IMR-90 (cell line): ENCODE data around the gene ADARB2. TPM values are rescaled to one million over a fixed set of nuclear protein-coding genes. Genes with fewer than 3 reads are reported as not detected.

Source experiments
- ATAC-seq: fragments of 200-7000 bp; cut with Tn5 transposase; 2 replicates; pipeline ENCODE4 v1.9.1; 2020; ENCODE audit warnings: low read depth, mild to moderate bottlenecking, moderate library complexity
- BruUV-seq: library from RNA; stranded (reverse); fragments of 400-500 nt; replicated peaks from 2 replicates; lab custom pipeline; 2021; lab: Mats Ljungman, UMichigan
- CTCF ChIA-PET: fragments of 300-600 bp; formaldehyde crosslinking; extraction: SDS; loops from one replicate; lab custom pipeline; 2021; ENCODE audit warnings: antibody characterized with exemption; lab: Yijun Ruan, JAX
- POLR2A ChIA-PET: fragments of 300-600 bp; sonication (Branson Sonifier 250); formaldehyde crosslinking; loops from one replicate; lab custom pipeline; 2022; ENCODE audit warnings: antibody characterized with exemption; ENCODE audit not compliant: unreplicated experiment; lab: Charles Lee
- DNase-seq: peaks from one replicate; pipeline ENCODE4 v3.0.0; 2013
- H2AFZ ChIP-seq: replicated peaks from 2 replicates; pipeline ENCODE3; 2013; ENCODE audit warnings: low read length, mild to moderate bottlenecking; ENCODE audit not compliant: poor library complexity
- H2AK5ac ChIP-seq: 2 replicates; pipeline ENCODE4 v1.6.1; 2013; ENCODE audit warnings: low read depth, low read length, inconsistent platforms
- H2AK9ac ChIP-seq: replicated peaks from 2 replicates; pipeline ENCODE3; 2013; ENCODE audit warnings: mild to moderate bottlenecking, low read depth, low read length, moderate library complexity; ENCODE audit not compliant: poor library complexity
- H2BK120ac ChIP-seq: 2 replicates; pipeline ENCODE4 v1.6.1; 2013; ENCODE audit warnings: low read depth, low read length, inconsistent platforms
- H2BK15ac ChIP-seq: 3 replicates; pipeline ENCODE4 v1.6.1; 2013; ENCODE audit warnings: low read depth, low read length, inconsistent platforms
- H2BK20ac ChIP-seq: 2 replicates; pipeline ENCODE4 v1.6.1; 2013; ENCODE audit warnings: low read depth, mild to moderate bottlenecking, inconsistent platforms, low read length, moderate library complexity
- H2BK5ac ChIP-seq: 2 replicates; pipeline ENCODE4 v1.6.1; 2013; ENCODE audit warnings: mild to moderate bottlenecking, low read depth, low read length, inconsistent platforms; ENCODE audit not compliant: poor library complexity, severe bottlenecking
- H3K14ac ChIP-seq: replicated peaks from 2 replicates; pipeline ENCODE4 v1.6.1; 2013; ENCODE audit warnings: low read depth, low read length, inconsistent platforms
- H3K18ac ChIP-seq: 2 replicates; pipeline ENCODE4 v1.6.1; 2013; ENCODE audit warnings: low read depth, low read length, control low read depth
- H3K23ac ChIP-seq: 2 replicates; pipeline ENCODE4 v1.6.1; 2013; ENCODE audit warnings: low read depth, low read length, inconsistent platforms
- H3K27ac ChIP-seq: 2 replicates; pipeline ENCODE4 v1.5.1; 2013; ENCODE audit warnings: mild to moderate bottlenecking, control low read depth, low read length; ENCODE audit not compliant: insufficient read depth
- H3K27me3 ChIP-seq: 2 replicates; pipeline ENCODE4 v1.6.1; 2013; ENCODE audit warnings: low read length; ENCODE audit not compliant: control insufficient read depth, insufficient read depth
- H3K36me3 ChIP-seq: 2 replicates; pipeline ENCODE4 v1.6.1; 2013; ENCODE audit warnings: low read length, mixed read lengths; ENCODE audit not compliant: control insufficient read depth, insufficient read depth
- H3K4ac ChIP-seq: 2 replicates; pipeline ENCODE4 v1.6.1; 2013; ENCODE audit warnings: low read depth, low read length, inconsistent platforms
- H3K4me1 ChIP-seq: 2 replicates; pipeline ENCODE4 v1.6.1; 2013; ENCODE audit warnings: low read length, mixed read lengths; ENCODE audit not compliant: control insufficient read depth, insufficient read depth
- H3K4me2 ChIP-seq: 2 replicates; pipeline ENCODE4 v1.6.1; 2013; ENCODE audit warnings: low read depth, mild to moderate bottlenecking, control low read depth, low read length, moderate library complexity
- H3K4me3 ChIP-seq: 2 replicates; pipeline ENCODE4 v1.5.1; 2013; ENCODE audit warnings: low read depth, mild to moderate bottlenecking, control low read depth, low read length, moderate library complexity; ENCODE audit not compliant: insufficient read depth
- H3K56ac ChIP-seq: 2 replicates; pipeline ENCODE4 v1.6.1; 2013; ENCODE audit warnings: low read length, inconsistent platforms; ENCODE audit not compliant: insufficient read depth; ENCODE audit errors: extremely low read depth
- H3K79me1 ChIP-seq, 2 experiments: 2 replicates each; pipeline ENCODE4 v1.6.1; 2013; ENCODE audit warnings: low read length in 2 of 2, inconsistent platforms in 1 of 2, low read depth in 1 of 2
- H3K9ac ChIP-seq: 2 replicates; pipeline ENCODE4 v1.6.1; 2013; ENCODE audit warnings: low read depth, low read length, control low read depth
- H3K9me1 ChIP-seq: 2 replicates; pipeline ENCODE4 v1.6.1; 2013; ENCODE audit warnings: low read length, inconsistent platforms; ENCODE audit not compliant: insufficient read depth
- H3K9me3 ChIP-seq: 2 replicates; pipeline ENCODE4 v1.6.1; 2013; ENCODE audit warnings: low read length; ENCODE audit not compliant: control insufficient read depth, insufficient read depth
- H4K20me1 ChIP-seq: 2 replicates; pipeline ENCODE4 v1.6.1; 2013; ENCODE audit warnings: low read length, inconsistent platforms; ENCODE audit not compliant: insufficient read depth
- H4K5ac ChIP-seq: 2 replicates; pipeline ENCODE4 v1.6.1; 2013; ENCODE audit warnings: mild to moderate bottlenecking, low read depth, low read length, control low read depth
- H4K8ac ChIP-seq, 2 experiments: 2 replicates each; pipeline ENCODE4 v1.6.1; 2013; ENCODE audit warnings: low read depth in 2 of 2, low read length in 2 of 2, control low read depth in 1 of 2, inconsistent platforms in 1 of 2
- H4K91ac ChIP-seq: 2 replicates; pipeline ENCODE4 v1.6.1; 2013; ENCODE audit warnings: low read depth, low read length, inconsistent platforms; ENCODE audit not compliant: insufficient read depth
- POLR2A ChIP-seq: IDR thresholded peaks from 2 replicates; pipeline ENCODE4 v1.6.1; 2012; ENCODE audit warnings: mild to moderate bottlenecking, low read depth, low read length
- SMC3 ChIP-seq: fragments of 150-350 bp; IDR thresholded peaks from 2 replicates; pipeline ENCODE4 v1.6.1; 2016; ENCODE audit warnings: low read depth, mild to moderate bottlenecking, antibody characterized with exemption, low read length, moderate library complexity
- WGBS, 2 experiments: methylation state at CpG; one replicate each; pipeline versions ENCODE4 v1.1.5 to v1.1.7; 2013; ENCODE audit warnings: missing lambda C conversion rate in 2 of 2; ENCODE audit not compliant: insufficient read length in 1 of 2; ENCODE audit errors: extremely low coverage in 2 of 2; 5-methylcytosine and 5-hydroxymethylcytosine counted together
- dilution Hi-C: fragments of 300-500 bp; cut with HindIII; formaldehyde crosslinking; loops from one replicate; pipeline ENCODE4 v1.14.3; 2018; ENCODE audit warnings: low sequenced_read_pairs; ENCODE audit not compliant: unreplicated experiment
- in situ Hi-C: fragments of 300-500 bp; cut with MboI; formaldehyde crosslinking; loops from 3 replicates; pipeline ENCODE4 v1.14.3; 2019; ENCODE audit warnings: low sequenced_read_pairs, inconsistent platforms, mixed read lengths
- intact Hi-C: fragments of 100-400 bp; cut with micrococcal nuclease; formaldehyde crosslinking; loops from 2 replicates; pipeline ENCODE4 v1.10.0; 2022
- polyA plus RNA-seq, 3 experiments: library from polyadenylated mRNA; depleted of rRNA; stranded (reverse); fragments of >200 nt; gene quantifications; 2 replicates each; pipeline ENCODE4 v1.2.3, GENCODE V29; 2012; ENCODE audit warnings: low replicate concordance in 1 of 3
- total RNA-seq: library from RNA; depleted of rRNA; stranded (reverse); fragments of >200 nt; gene quantifications from 2 replicates; pipeline ENCODE4 v1.2.3, GENCODE V29; 2012
- TF ChIP-seq, protein P1 (sequence below): fragments of 150-350 bp; IDR thresholded peaks from 2 replicates; pipeline ENCODE4 v1.6.1; 2016; ENCODE audit warnings: low read depth, mild to moderate bottlenecking, low read length, moderate library complexity, borderline replicate concordance
- TF ChIP-seq, protein P2 (sequence below): fragments of 150-350 bp; IDR thresholded peaks from 2 replicates; pipeline ENCODE4 v1.6.1; 2017; ENCODE audit warnings: mild to moderate bottlenecking, antibody characterized with exemption, low read length, low read depth

The ADARB2 gene
- total and polyA plus RNA-seq, 2 of the 4 experiments (the other 2 are of a cell fraction), result not detected

- Histone ChIP-seq H2AK9ac (no peak overlapping the region), H3K4me2 (no peak overlapping the region), H3K4me1 (no peaks in the 10 kb centered on the region), H3K9ac (no peak overlapping the region), H4K20me1 (no peaks in the 10 kb centered on the region), H3K4me3 (no peak overlapping the region), H3K23ac (no peak overlapping the region), H4K91ac (no peak overlapping the region), H3K27ac (no peak overlapping the region), H3K27me3 (peaks cover 4% of the 10 kb centered on the region; the same call in 1 of the 2 replicates), H3K9me1 (no peaks in the 10 kb centered on the region), H2BK15ac (no peak overlapping the region), H2BK5ac (no peak overlapping the region), H3K79me1 (no peaks in the 10 kb centered on the region), H3K56ac (no peak overlapping the region), H3K9me3 (peaks cover 6% of the 10 kb centered on the region), H3K4ac (no peak overlapping the region), H3K18ac (no peak overlapping the region), H4K8ac (no peak overlapping the region), H3K36me3 (no peaks in the 10 kb centered on the region), H3K14ac (no peak overlapping the region), H2AFZ (no peak overlapping the region), H2BK120ac (no peak overlapping the region), H2BK20ac (no peak overlapping the region), H4K5ac (no peak overlapping the region), H2AK5ac (no peak overlapping the region)
- dilution Hi-C loops, result no loop called here
- BruUV-seq, result no TSS peak
- POLR2A ChIA-PET, result no interaction called here
- CTCF ChIA-PET, result no interaction called here
- ATAC-seq (no peak), DNase-seq (no peak)
- in situ Hi-C loops, result no loop called here
- intact Hi-C loops, result no loop called here
- TF ChIP-seq SMC3 (no peak), POLR2A (no peak)
- TF ChIP-seq, protein P1, sequence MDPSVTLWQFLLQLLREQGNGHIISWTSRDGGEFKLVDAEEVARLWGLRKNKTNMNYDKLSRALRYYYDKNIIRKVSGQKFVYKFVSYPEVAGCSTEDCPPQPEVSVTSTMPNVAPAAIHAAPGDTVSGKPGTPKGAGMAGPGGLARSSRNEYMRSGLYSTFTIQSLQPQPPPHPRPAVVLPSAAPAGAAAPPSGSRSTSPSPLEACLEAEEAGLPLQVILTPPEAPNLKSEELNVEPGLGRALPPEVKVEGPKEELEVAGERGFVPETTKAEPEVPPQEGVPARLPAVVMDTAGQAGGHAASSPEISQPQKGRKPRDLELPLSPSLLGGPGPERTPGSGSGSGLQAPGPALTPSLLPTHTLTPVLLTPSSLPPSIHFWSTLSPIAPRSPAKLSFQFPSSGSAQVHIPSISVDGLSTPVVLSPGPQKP, result no peak
- TF ChIP-seq, protein P2, sequence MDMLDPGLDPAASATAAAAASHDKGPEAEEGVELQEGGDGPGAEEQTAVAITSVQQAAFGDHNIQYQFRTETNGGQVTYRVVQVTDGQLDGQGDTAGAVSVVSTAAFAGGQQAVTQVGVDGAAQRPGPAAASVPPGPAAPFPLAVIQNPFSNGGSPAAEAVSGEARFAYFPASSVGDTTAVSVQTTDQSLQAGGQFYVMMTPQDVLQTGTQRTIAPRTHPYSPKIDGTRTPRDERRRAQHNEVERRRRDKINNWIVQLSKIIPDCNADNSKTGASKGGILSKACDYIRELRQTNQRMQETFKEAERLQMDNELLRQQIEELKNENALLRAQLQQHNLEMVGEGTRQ, result no peak
- WGBS, 2 experiments, result 67% methylated on average over 4 of the region's 17 CpGs; no CpG with 5 or more reads in 1 of the 2 experiments
Measured at GRCh38 chr10:1148855-1149605, 588.3 kb downstream of the ADARB2 start.
